GM21737 (cell line): ENCODE measurements around the gene ABI3.

Source experiments
- ATAC-seq: cut with Tn5 transposase; IDR thresholded peaks from one replicate; pipeline ENCODE4 v1.9.1; 2021; ENCODE audit warnings: mild to moderate bottlenecking, moderate library complexity; ENCODE audit not compliant: unreplicated experiment

Gene ABI3

DNA sequence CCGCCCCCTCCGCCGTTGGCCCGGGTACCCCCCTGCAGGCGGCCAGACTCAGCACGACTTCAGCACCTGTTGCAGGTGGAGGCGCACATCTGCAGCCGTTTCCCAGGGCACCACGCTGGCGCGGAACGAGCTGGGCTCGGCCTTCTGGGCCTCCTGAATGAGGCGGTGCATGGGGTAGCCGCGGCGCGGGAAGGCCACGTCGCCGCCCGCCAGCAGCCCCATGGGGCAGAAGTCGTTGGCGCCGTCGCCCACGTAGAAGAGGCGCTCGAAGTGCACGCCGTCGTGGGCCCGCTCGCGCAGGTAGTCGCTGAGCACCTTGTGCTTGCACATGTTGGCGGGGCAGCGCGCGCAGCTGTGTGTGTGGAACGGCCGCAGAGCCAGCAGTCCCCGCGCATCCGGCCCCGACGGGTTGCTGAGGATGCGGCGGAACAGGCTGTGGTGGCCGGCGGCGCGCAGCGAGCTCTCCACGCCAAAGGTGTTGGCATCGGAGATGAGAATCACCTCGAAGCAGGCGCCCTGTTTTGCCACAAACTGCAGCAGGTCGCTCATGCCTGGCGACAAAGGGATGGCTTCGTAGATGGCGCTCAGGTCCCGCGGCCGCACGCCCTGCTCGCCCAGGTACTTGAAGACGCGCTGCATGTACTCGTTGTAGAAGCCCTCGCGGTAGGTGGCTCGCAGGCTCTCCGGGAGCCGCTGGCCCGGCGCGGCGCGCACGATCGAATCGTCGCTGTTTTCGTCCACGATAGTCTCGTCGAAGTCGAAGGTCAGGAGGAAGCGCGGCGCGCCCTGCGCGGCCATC lies 13.9 kb downstream of the ABI3 start:
- ATAC-seq = no peak

DNA sequence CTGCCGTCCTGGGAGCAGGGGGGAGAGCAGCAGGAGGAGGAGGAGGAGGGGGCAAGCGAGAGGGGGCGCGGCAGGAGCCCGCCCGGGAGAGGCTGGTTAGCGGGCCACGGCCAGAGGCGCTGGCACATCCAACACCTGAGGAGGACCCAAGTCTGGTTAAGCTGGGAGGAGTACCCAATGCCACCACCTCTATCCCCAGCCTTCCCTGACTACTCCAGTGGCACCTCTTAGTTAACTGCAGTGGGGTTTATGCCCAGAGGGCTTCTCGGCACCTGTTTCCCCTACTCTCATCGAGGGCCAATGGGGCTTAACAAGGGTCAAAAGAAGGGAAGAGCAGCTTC lies 14.5 kb downstream of the ABI3 start:
- no peak for ATAC-seq

DNA sequence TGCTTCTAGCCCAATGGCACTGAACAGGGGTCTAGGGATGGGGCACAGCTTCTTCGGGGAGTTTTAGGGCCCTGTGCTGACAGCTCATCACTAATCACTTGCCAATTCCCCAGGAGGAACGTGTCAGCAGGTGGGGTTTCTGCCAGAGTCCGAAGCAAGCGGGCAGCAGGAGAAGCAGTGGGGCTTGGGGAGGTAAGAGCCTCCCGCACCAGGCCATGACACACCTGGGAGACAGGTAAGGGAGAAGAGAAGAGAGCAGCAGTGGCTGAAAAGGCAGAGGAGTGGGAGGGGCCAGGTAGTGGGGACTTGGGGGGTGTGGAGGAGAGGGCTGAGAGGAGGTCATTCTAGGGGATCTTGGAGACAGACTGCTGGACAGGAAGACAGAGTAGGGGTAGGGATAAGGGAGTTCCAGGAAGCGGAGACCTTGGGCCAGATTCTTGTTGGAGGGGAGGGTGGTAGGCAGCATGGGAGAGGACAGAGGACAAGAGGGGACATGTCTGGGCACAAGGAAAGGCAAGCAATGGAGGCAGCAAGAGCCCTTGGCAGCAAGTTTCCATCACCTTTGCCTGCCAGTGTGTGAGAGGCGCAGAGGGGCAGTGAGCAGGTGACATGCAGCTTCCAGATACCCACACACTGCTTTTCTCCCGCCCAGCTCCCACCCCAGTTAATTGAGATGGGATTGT lies 15.2 kb downstream of the ABI3 start:
- no peak for ATAC-seq

DNA sequence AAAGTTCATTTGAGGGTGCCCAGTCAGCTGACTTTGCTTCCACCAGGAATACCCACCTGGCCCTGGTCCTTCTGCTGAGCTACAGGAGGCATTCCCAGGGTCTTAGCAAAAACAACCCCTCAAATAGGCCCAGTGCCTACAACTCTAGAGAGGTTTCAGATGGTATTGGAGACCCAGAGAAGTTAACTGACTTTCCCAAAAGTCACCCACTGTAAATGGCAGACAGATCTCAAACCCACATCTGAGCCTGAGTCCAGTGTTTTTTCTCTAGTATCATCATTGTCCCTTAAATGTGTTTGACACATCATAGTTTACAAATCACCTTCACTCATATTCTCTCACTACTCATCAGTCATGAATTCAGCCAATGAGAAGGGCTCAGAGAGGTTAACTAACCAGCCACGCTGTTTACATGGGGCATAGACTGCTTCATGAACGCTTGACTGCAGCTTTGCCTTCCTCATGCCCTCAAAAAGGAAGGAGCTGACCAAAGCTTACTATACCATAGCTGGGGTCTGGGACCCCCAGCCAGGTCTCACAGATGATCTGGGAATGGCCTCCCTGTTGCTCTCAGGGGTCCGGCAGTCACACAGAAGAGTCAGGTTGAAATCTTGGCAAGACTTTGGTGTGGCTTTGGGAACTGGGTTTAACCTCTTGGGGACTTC lies 16.4 kb downstream of the ABI3 start:
- no peak for ATAC-seq

DNA sequence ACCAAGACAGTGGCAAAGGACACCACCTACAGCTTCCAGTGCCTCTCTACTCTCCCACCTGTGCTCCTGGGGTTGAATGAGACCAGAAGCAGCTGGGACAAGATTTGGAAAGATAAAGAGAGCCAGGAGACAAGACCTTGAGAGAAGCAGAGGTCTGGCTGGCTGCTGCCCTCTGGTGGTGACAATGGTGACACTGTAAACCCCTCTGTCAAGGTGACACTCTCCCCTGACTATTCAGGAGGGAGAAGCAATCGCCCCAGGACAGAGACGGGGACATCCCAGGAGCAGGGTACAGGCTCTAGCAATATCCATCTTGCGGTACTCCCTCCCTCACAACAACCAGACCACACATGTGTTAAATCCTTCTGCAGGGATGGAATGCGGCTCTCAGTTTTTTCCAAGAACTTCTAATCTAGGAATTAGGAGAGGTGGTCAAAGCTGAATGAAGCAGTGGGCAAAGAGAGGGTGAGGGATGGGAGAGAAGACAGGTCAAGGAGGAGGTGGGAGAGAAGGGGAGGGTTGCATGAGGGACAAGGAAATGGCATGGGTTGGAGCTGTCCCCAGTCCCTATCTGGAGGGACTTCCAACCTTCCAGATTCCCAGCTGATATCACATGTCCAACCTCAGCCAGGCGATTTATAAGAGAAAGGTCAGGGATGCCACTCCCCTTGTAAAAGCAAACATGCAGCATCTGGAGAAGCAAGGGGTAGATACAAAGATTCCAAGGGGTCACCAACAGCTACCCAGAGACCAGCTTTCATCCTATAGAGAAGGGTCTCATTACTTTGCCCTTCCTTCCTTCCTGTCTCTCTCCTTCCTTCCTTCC lies 17.1 kb downstream of the ABI3 start:
- no peak for ATAC-seq

DNA sequence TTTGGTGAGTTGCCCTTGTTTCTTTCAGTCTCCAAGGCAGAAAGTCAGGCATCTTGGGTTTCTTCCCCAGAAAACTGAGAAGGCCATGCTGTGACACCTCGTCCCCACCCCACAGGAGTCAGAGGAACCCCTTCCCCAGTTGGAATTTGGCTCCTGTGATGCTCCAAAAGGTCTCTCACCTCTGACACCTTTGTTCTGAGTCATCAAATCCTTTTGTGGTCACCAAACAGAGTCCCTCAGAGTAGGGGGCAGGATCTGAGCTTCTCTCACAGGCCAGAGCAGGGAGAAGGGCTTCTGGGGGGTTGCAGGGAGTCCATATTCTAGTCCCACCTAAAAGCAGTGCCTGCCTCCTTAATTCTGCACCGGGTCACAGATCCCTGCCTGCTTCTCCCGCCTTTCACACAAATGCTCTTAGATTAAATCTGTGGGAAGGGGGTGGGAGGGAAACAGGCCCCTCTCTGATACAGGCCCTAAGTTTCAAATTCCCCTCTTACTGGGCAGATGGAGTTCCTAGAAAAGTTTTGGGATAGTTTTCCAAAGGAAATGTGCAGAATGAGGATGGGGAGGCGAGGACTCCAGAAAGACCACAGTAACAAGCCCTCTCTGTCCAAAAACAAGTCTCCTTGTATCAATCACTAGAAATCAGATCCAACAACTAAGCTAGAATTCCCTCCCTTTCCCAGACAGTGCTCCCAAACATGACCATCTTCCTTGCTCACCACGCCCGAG lies 18.7 kb downstream of the ABI3 start:
- ATAC-seq = no peak

DNA sequence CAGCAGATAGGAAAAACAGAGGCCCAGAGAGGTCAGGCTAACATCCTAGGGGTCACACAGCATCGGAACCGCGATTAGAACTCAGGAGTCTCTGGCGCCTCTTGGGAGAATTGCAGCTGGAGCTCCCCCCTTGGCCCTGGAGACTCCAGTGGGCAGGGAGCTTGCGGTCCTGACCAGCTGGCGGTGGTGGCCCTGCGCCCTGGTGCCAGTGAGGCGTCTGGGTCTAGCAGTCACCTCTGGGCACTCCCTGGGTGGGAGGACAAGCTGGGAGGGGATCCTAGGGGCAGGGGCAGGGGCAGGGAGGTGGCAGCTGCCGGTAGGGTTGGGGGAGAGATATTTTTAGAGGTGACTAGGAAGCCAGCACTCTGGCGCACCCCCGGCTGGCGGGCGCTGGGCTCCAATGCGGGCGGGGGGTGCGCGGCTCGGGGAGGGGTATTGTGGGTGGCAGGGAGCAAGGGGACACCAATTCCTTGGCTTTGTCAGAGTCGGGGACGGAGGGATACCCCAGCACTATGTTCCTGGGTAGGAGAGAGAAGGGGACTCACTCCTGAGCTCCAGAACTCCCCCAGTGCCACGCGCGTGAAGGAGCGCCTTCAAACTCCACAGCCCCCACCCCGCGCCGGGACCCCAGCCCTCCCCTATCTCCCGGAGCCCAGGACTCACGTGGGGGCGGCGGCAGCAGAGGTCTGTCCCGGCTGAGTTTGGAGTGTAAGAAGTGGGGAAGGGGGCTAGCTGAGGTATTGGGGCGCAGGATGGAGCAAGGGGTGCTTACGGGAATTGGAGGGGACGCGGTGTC lies 19.5 kb downstream of the ABI3 start:
- ATAC-seq = no peak

DNA sequence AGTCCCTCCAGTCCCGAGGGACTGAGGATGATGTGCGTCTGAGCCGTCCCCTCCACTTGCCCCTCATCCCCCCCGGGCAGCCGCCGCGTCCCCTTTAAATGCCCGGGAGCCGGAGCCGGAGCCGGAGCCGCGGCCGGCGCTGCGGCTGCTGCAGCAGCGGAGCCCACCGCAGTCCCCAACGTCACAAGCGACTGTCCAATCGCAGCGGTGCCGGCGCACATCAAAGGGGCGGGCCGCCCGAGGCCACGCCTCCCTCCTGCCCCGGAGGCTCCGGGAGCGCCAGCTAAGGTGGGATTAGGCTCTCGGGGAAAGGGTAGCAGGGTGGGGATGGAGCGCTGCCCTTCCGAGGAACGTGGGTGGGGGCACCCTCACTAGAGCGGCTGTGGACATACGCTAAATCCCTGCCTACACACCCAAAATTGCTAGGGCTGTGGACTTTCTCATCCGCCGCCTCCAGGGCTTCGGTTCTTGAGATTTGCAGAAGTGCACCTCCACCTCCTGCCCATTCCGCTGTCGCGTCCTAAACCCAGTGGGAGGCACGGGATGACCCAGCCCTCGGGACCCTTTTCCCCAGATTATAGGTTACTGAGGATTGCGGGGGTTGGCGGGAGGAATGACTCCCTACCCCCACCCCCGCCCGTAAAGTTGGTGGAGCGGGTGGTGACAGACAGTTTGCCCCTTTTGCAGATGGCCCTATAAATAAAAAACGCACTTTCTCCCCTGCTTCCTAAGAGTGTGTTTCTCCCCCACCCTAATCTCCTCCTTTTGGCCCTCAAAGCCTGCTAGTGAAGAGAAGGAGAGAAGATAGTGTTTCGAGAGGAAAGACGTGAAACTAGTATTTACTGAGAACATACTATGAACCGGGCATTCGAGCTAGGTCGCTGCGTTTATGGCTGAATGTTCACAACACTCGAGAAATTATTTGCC lies 20.4 kb downstream of the ABI3 start, which contains the start of gene PHOSPHO1:
Gene PHOSPHO1, minus strand, starts transcription at position 152 of the 927 bp plus-strand sequence. CDS start 4,096 bp downstream, outside the sequence.
- ATAC-seq = peak; percentile 79

DNA sequence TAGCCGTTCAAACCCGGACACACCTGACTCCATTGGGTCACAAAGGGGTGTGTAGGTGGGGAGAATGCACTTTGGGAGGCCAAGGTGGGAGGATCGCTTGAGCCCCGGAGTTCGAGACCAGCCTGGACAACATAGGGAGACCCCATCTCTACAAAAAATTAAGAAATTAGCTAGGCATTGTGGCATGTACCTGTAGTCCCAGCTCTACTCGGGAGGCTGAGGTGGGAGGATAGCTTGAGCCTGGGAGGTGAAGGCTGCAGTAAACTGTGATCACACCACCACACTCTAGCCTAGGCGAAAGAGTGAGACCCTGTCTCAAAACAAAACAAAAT lies 21.0 kb downstream of the ABI3 start:
- no peak for ATAC-seq

DNA sequence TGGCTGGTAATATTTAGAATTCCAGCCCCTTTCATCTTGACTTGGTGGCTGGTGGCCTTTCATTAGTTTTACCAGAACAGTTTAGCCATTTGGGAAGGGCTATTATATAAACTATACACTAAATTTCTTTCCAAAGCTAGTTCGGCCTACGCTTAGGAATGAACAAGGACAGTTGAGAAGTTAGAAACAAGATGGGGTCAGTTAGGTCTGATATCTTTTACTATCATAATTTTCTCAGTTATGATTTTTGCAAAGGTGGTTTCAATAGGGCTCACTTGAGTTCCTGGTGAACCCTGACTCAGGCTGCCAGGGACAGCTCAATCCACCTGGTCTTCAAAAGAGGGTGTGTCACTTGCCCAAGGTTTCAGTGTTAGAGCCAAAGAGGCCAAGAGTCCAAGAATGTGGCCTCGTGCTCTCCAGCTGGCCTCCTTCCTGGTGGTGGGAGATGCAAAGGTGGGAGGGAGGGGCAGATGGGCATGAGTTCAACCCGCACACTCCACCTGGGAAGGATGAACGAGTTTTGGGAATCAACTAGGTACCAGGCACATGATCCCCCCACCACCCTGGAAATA lies 24.1 kb downstream of the ABI3 start:
- ATAC-seq = no peak

DNA sequence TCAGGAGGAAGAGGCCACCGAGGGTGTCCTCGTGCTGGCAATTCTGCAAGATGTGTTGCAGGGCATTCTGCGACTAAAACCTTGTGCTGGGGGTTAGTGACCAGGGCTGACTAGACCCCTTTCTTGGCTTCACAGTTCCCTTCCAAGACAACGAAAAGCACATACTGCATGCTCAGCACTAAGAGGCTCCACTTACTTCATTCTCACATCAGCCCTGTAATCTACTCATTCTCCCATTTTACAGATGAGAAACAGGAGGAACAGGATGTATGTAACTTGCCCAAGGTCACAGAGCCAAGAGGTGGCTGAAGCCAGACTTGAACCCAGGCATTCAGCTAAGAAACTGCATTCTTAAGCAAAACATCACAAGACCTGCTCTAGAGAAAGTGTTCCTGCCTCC lies 25.4 kb downstream of the ABI3 start:
- ATAC-seq = no peak

DNA sequence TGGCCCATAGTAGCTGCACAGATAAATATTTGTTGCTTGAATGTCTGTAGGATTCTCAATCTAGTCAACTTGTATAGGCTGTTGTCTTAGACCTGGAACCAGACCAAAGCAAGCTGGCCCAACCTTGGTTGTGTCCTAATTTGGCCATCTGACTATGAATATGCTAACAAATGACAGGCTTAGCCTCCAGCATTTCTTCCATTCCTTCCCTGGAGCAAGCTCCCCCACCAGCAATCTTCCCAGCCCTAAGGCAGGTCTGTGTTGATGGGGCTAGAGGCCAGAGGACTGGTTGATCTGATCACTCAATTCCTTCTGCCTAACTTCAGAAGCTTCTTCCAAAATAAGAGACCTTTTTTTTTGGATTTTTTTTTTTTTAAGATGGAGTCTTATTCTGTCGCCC lies 29.5 kb downstream of the ABI3 start:
- ATAC-seq = no peak

DNA sequence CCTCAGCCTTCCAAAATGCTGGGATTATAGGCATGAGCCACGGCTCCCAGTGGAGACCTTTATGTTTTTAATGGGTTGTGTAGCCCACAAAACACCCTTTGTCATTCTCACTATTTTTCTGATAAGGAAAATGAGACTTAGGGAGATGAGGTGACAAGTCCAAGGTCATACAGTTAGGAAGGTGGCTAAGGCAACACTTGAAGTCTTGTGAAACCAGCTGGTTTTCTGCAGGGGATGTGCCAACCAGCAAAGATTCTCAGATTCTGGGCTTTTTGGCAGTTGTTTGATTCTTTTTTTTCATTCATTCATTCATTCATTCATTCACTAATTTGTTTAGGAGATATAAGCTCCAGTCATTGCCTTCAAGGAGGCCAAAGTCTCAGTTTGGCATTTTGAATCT lies 30.1 kb downstream of the ABI3 start:
- ATAC-seq = no peak

DNA sequence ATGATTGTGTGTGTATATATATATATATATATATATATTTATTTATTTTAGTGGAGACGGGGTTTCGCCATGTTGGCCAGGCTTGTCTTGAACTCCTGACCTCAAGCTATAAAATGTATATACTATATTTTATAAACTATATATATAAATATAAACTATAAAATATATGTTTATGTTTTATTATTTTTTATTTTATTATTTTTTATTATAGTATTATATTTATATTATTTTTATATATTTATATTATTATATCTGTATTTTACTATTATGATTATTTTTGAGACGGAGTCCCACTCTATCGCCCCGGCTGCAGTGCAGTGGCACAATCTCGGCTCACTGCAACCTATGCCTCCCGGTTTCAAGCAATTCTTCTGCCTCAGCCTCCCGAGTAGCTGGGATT lies 30.5 kb downstream of the ABI3 start:
- ATAC-seq = no peak

DNA sequence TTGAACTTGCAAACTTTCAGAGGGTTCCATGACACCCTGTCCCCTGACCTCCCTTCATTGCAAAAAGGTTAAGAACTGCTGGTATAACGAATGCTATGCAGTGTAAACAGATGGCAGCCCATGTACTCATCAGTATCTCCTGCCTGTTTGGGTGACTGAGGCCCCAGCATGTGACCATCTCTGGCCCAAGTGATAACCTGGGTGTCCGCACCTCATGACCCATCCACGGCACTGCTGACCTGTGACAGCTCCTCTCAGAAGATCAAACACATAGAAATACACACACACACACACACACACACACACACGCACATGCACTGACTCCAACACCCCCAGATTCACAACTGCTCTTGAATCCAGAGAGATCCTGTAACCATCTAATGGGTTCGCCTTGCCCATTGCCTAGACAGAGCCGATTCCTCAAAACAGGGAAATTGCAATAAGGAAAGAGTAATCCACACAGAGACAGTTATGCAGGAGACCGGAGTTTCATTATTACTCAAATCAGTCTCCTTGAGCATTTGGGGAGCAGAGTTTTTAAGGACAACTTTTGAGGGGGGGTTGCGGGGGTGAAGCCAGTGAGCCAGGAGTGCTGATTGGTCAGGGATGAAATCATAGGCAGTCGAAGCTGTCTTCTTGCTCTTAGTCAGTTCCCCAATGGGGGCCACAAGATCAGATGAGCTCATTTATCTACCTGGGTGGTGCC lies 31.3 kb downstream of the ABI3 start:
- ATAC-seq = no peak

DNA sequence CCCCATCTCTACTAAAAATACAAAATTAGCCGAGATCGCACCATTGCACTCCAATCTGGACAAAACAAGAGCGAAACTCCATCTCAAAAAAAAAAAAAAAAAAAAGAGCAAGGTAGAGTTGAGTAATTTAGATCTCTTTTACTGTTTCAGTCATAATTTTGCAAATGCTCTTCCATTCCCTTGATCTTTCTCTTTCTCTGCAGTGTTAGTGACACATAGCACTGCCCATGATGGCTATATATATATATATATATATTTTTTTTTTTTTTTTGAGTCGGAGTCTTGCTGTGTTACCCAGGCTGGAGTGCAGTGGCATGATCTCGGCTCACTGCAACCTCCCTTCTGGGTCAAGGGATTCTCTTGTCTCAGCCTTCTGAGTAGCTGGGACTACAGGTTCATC lies 32.3 kb downstream of the ABI3 start:
- no peak for ATAC-seq

DNA sequence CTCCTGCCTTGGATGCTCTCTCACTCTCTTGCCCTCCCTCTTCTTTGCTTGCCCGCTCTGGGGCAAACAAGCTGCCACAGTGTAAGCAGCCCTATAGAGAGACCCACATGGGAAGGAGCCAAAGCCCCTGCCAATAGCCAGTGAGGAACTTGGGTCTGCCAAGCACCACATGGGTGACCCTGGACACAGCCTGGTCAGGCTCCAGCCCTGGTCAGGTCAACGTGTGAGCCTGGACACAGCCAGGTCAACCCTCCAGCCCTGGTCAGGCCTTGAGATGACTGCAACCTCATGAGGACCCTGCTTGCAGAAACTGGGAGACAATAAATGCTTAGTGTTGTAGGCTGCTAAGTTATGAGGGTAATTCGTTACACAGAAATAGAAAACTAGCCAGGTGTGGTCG lies 34.3 kb downstream of the ABI3 start:
- ATAC-seq = no peak

DNA sequence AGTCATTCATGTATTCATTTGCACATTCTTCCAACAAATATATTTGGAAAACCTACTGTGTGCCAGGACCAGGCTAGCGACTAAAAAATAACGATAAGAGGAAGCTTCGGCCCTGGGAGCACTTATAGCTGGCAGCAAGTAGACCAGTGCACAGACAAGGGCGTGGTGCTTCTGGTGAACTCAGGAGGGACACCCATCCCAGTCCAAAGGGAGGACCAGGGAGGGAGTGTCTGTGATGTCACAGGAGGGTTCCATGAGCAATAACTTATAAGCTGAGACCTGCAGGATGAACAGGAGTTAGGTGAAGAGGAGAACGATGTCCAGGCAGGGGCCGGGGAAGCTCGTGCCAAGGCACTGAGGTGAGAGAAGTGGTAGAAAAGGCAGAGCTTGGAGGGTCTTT lies 37.4 kb downstream of the ABI3 start:
- no peak for ATAC-seq
